Putamen (tissue), 1 donor: Measurements from ENCODE around the gene LSAMP.
"Not testable (repeated sequence)": the region's sequence is repeated elsewhere in the genome, so short reads cannot be mapped to it uniquely, and the experiment has no call there.

ENCODE experiments used
- DNase-seq: peaks from one replicate; pipeline ENCODE4 v3.0.0-alpha.2; 2016; ENCODE audit warnings: low spot score

Gene LSAMP

GRCh38 chr3:115891006-115891636 lies 554.2 kb downstream of the LSAMP start:
- DNase-seq: no peak

- no peak for DNase-seq
Measured at GRCh38 chr3:115890579-115890978, 554.7 kb downstream of the LSAMP start.

- no peak for DNase-seq
Measured at GRCh38 chr3:115885621-115886020, 559.7 kb downstream of the LSAMP start.

- no peak for DNase-seq
Measured at GRCh38 chr3:115877615-115877899, 567.7 kb downstream of the LSAMP start.

- DNase-seq: no peak
Measured at GRCh38 chr3:115876876-115877614, 568.2 kb downstream of the LSAMP start.

GRCh38 chr3:115875460-115875859 lies 569.8 kb downstream of the LSAMP start:
- no peak for DNase-seq

DNA sequence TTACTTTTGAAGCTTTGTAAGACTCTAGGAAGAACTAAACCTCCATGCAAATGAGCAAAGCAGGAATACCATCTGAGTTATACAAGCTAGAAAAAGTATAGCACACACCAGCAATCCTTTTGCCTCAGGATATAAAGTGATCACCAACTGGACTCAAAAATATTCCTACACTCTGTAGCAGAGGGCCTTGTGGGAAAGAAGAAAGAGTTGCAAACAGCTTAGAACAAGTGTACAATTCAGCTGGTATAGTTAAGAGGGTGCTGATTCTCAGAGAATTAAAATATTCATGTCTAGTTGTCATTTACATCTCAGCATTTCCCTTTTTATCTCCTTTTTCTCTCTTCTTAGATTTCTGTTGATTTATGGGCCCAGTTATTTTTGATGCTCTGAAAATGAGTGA lies 573.6 kb downstream of the LSAMP start:
- no peak for DNase-seq

GRCh38 chr3:115864911-115865310 lies 580.4 kb downstream of the LSAMP start:
- no peak for DNase-seq

DNA sequence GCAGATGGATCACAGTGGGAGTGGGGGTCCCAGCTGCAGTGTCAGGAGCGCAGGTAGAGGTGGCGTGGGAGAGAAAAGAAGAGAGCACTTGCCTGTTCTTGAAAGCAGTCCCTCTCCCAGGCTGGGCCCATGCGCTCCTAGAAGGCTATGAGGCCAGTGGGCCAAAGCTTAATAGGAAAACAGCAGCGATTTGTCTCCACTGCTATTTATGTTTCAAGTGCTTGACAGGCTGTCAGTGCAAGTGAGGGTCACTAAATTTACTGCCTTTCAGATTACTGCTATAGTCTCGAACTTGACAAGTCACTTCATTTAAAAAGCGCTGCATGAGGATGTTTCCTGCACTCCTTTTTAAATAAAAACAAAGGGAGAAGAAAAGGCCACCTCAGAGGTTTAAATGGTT lies 582.4 kb downstream of the LSAMP start:
- no peak for DNase-seq

GRCh38 chr3:115862099-115862498 lies 583.2 kb downstream of the LSAMP start:
- no peak for DNase-seq

DNA sequence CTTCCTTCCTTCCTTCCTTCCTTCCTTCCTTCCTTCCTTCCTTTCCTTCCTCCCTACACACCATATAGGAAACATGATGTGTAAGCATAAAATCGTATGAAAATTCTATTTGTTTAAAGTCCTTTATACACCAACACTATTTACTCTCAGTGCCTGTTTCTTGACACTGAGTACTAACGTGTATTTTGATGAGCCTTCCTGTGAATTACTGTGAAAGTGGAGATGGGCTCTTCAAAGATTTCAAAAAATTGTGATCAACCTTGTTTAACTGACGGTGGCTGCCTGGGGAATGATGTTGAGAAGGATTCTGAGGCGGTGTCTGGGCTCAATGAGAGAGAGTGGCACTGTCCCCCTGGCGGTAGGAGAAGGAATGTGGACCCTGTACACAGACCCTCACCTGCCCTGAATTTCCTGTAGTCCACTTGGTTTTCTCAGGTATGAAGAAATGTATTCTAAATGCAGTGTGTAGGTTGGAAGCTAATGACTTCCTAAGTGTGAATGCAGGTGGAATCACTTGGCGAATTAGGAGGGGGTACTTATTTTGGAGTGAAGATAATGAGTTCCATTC lies 584.0 kb downstream of the LSAMP start:
- DNase-seq: no peak

DNA sequence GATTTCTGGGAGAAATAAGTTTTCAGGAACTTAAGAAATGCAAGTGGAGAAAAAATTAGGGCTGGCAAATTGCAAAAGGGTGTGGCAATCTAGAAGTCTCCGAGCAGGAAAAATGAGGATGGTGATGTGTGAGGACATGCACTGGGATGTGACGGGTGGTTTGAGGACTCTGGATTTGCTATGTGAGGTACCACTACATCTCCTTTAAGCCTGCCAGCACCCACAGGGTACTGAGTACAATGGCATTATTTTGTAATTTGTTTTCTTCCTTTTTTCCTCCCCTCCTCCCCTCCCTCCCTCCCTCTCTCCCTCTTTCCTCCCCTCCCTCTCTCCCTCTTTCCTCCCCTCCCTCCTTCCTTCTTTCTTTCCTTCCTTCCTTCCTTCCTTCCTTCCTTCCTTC lies 584.5 kb downstream of the LSAMP start:
- DNase-seq: no peak

GRCh38 chr3:115859002-115859807 lies 586.1 kb downstream of the LSAMP start:
- DNase-seq: no peak

GRCh38 chr3:115857518-115858136 lies 587.7 kb downstream of the LSAMP start:
- no peak for DNase-seq

DNA sequence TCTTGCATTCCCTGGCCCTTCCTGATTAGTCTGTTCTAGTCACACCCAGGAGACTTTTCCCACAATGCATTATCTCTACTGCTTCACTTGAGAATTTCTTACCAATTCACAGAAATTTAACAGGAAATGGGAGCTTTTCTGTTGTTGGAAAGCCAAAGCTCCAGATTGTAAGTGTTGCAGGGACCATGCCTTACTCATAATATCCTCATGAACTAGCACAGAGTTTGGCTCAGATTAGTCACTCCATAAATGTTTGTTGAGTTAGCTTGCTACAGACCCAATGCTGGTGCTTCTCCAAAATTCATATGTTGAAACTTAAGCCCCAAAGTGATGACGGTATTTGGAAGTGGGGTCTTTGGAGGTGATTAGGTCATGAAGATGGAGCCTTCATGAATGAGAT lies 589.4 kb downstream of the LSAMP start:
- no peak for DNase-seq

DNA sequence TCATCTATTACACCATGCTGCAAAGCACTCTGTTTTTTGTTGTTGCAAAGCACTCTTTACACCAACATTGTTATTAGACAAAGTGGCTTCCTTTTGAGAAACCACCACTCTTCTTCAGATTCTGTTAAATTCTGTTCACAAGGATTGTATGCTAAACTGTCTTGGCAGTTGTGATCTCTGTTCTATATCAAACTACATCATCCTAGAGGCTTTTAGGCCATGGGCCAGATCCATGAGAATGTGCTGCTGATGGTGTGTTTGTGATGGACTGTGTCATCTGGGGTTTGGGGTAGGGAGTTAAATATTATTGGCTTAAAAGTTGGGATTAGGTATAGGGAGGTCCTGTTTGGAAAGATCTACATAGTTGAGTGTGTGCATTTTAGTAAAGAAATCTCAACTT lies 592.2 kb downstream of the LSAMP start:
- no peak for DNase-seq

- no peak for DNase-seq
Measured at GRCh38 chr3:115852278-115852677, 593.0 kb downstream of the LSAMP start.

DNA sequence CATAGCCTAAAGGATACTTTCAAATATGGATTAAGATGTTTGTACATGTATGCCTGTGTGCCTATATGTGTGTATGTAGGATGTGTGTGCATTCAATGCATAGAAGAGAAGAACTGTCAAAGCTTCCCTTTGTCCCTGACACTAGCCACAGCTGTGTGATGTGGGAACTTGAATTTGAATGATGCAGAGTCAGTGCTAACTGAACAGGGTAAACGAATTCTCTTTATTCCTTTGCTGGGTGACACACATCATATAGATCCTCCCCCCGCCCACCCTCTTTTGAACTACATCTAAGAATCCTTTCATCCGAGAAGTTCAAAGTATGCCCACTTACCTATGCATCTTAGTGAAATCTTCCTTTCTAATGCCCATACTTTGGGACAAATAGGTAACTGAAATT lies 593.7 kb downstream of the LSAMP start:
- no peak for DNase-seq

DNA sequence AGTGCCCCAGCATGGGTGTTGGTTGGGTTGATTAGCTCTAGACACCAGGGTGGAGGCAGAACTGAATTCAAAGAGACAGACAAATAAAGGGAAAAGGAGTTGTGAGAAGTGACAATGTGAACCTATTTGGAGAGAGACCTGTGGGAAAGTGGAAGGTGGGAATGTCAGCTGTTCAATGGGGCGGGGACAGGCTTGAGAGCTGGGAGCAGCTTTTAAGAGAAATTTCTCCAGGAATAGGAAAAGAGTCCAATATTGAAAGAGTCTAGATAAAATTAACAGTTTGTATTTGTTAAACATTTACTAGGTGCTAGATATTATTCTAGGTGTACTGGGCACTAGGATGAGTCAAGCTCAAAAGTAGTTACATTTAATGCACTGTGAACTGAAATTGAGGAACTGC lies 596.6 kb downstream of the LSAMP start:
- no peak for DNase-seq

DNA sequence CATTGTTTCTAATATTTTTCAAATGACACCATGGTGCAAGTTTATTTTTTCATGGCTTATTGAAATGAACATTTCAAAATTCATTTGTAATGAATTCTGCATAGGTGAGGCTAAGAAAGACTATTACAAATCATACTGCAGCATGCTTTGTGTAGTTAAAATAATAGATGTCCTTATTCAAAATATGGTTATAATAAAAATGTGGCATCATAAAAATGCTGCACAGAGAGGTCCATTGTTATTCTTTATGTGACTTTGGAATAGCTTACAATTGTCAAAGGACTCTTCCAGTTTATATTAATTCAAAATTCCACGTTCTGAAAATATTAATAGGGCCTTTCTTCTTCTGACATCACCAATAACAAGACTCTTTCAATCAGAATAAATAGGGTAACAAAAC lies 599.3 kb downstream of the LSAMP start:
- DNase-seq: no peak

DNA sequence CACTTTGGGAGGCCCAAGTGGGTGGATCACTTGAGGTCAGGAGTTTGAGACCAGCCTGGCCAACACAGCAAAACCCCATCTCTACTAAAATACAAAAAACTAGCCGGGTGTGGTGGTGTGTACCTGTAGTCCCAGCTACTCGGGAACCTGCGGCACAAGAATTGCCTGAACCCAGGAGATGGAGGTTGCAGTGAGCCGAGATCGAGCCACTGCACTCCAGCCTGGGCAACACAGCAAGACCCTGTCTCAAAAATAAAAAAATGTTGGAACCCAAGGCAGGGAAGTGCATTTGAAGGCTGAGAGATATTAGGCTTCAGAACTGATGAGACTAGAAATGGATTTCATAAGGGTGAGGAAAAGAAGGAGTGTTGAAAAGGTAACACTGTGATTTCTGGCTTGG lies 600.6 kb downstream of the LSAMP start:
- DNase-seq: not testable (repeated sequence)

DNA sequence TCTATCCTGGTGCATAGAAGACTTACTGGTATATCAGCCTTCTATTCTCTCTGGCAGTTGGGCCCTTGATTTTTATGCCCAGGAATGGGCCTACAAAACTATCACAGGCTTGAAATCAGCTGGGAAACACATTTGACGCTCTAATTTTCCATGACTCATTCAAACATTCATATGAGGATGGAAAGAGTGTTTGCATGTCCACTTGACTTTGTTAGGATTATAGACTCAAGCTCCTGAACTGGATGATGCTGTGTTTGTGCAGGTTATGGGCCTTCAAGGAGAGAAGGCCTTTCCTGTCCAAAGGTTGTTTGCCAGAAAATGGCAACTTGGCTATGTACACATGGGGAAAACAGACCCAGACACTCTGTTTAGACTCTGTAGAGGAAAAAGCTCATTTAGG lies 602.1 kb downstream of the LSAMP start:
- DNase-seq: no peak

DNA sequence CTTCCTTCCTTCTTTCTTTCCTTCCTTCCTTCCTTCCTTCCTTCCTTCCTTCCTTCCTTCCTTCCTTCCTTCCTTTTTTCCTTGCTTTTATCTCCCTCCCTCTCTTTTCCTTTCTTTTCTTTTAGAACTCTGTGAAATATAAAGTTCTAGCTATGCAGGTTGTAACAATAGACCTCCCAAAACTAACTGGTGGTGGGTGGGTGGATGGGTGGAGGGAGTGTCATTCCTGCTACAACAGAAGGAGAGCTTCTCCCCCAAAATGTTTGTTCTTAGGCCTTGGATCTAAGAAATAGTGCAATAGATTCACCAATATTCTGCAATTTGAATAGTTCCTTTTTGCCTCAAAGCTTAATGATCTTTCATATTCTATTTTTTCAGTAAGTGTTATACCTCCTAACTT lies 606.0 kb downstream of the LSAMP start:
- DNase-seq: no peak
